Pancreas (tissue), 10 donors: ENCODE measurements around the gene C2CD2L. TPM values are rescaled to one million over a fixed set of nuclear protein-coding genes. Genes with fewer than 3 reads are reported as not detected.

Experiments used
- ATAC-seq, 4 donors: fragments of 200-7000 bp; cut with Tn5 transposase; one replicate each; pipeline versions ENCODE4 v1.8.0 to v1.9.1; 2020; ENCODE audit warnings: mild to moderate bottlenecking in 4 of 4, moderate library complexity in 4 of 4
- DNase-seq, 6 donors: peaks; one replicate each; pipeline ENCODE4 v3.0.0-alpha.2; 2020
- FAIRE-seq: peaks from 2 replicates; lab custom pipeline; 2012; peaks lifted over from hg19 to GRCh38; lab: Jason Lieb, UNC
- H3K27ac ChIP-seq, 4 donors: fragments of 200-600 bp; sonication (generic); 1 replicate in 3 of 4; 2 replicates in 1 of 4; pipeline versions ENCODE4 v1.5.0 to v1.8.0; 2020
- H3K27me3 ChIP-seq, 4 donors: fragments of 200-600 bp; one replicate each; pipeline ENCODE4 v1.8.0; 2021
- H3K36me3 ChIP-seq, 3 donors: fragments of 200-600 bp; sonication (generic) in 1 of 3; one replicate each; pipeline versions ENCODE4 v1.5.0 to v1.8.0; 2020 to 2021
- H3K4me1 ChIP-seq, 3 donors: fragments of 200-600 bp; one replicate each; pipeline ENCODE4 v1.8.0; 2021
- H3K4me3 ChIP-seq, 4 donors: fragments of 200-600 bp; sonication (generic) in 2 of 4; one replicate each; pipeline versions ENCODE4 v1.5.0 to v1.8.0; 2020 to 2021
- H3K9me3 ChIP-seq, 4 donors: fragments of 200-600 bp; one replicate each; pipeline ENCODE4 v1.8.0; 2021
- CTCF ChIP-seq, 4 donors: fragments of 200-600 bp; sonication (generic) in 3 of 4; IDR thresholded peaks; one replicate each; pipeline versions ENCODE4 v1.5.0 to v1.8.0; 2021; ENCODE audit warnings: antibody characterized with exemption in 4 of 4
- WGBS, 2 donors: extraction: QIAGEN DNeasy Blood & Tissue Kit; methylation state at CpG; one replicate each; pipeline ENCODE4 v1.1.7; 2013; 5-methylcytosine and 5-hydroxymethylcytosine counted together
- intact Hi-C, 3 donors: fragments of 100-400 bp; cut with DNase I; formaldehyde crosslinking; loops; one replicate each; pipeline versions ENCODE4 v1.11.1 to v1.14.2; 2022
- polyA plus RNA-seq, 2 donors: library from polyadenylated mRNA; stranded (reverse); fragments of 200-250 nt; gene quantifications; one replicate each; pipeline ENCODE4 v1.2.3, GENCODE V29; 2013
- total RNA-seq, 6 donors: library from RNA; stranded (reverse); fragmentation: NEBNext Ultra II Directional in 4 of 6; extraction: Animal tissue kit (Norgen Biotek cat#: 25700) in 4 of 6; gene quantifications; one replicate each; pipeline versions ENCODE4 v1.2.1 to v1.2.4, GENCODE V29; 2021 to 2023
- donor health status: healthy with polysubstance abuse.
- donor health status: DM: no; HTN: no; CAD: no; lungs with moderate emphysema.
- donor health status: DM: no; HTN: no; CAD: no.
- donor health status: control.
- donor health status: control.
- donor health status: Bipolar disorder and iron deficiency.
- donor health status: DM: yes; HTN: yes; CAD: no.
- donor health status: DM: no; HTN: no; CAD: no.
- donor health status: DM: no; HTN: no; CAD: no.
- donor health status: DM: yes; HTN: yes; CAD: no.

The C2CD2L gene
- total and polyA plus RNA-seq, 8 donors: 4.9 to 12.3 (median 7.3) TPM

GRCh38 chr11:119067371-119068222 lies 39.5 kb upstream of the C2CD2L start, which contains the start of gene VPS11:
Gene VPS11 (plus strand): TSS chr11:119067818. CDS start chr11:119067824, 6 bp downstream.
- 0% methylated on average over 49 of the region's 49 CpGs for whole genome bisulfite sequencing, 2 donors
- peaks cover 4 to 18% (median 6%) of the 10 kb centered on the region in 3 donors for H3K4me1 ChIP-seq

GRCh38 chr11:119077839-119078238 lies 29.3 kb upstream of the C2CD2L start:
- H3K27me3 ChIP-seq: no peaks in the 10 kb centered on the region
- intact Hi-C loops: no loop called here
- no peak for ATAC-seq
- H3K27ac ChIP-seq: no peak overlapping the region
- TF ChIP-seq CTCF (IDR thresholded peaks at IDR 0.05): no peak
- 94 to 95% methylated on average over 10 to 11 of the region's 11 CpGs for WGBS, 2 donors
- H3K9me3 ChIP-seq: no peaks in the 10 kb centered on the region
- H3K36me3 ChIP-seq: peaks cover 4 to 74% (median 61%) of the 10 kb centered on the region in 3 donors
- FAIRE-seq: no peak
- H3K4me3 ChIP-seq: no peak overlapping the region
- DNase-seq: no peak
- H3K4me1 ChIP-seq: no peaks in the 10 kb centered on the region

More at GRCh38 chr11:119067371-119068222, 39.5 kb upstream of the C2CD2L start, which contains the start of gene VPS11:
- FAIRE-seq (peak; percentile 34), ATAC-seq (peak; percentile 97 to 98 (median 97)), DNase-seq (peak; percentile 96 to 99 (median 97))
- TF ChIP-seq CTCF (IDR thresholded peaks at IDR 0.05): no peak
- Histone ChIP-seq H3K36me3 (peaks cover 0 to 13% (median 4%) of the 10 kb centered on the region in 3 donors), H3K27ac (peak within 1 kb of the TSS; percentile 56 to 88 (median 70)), H3K4me3 (peak within 1 kb of the TSS; percentile 73 to 86 (median 79)), H3K27me3 (no peaks in the 10 kb centered on the region), H3K9me3 (no peaks in the 10 kb centered on the region)
- intact Hi-C loops: no loop called here

- no peak for ATAC-seq
- intact Hi-C loops: no loop called here
- WGBS, 2 donors: 90 to 92% methylated on average over 19 of the region's 19 CpGs
- Histone ChIP-seq H3K4me1 (no peaks in the 10 kb centered on the region), H3K36me3 (peaks cover 0 to 64% (median 51%) of the 10 kb centered on the region in 3 donors), H3K27ac (no peak overlapping the region), H3K9me3 (no peaks in the 10 kb centered on the region), H3K27me3 (no peaks in the 10 kb centered on the region), H3K4me3 (no peak overlapping the region)
- no peak for FAIRE-seq
- TF ChIP-seq CTCF (IDR thresholded peaks at IDR 0.05): no peak
- no peak for DNase-seq
These were observed 28.3 kb upstream of the C2CD2L start for GRCh38 chr11:119078675-119079420.

GRCh38 chr11:119081682-119082260 lies 25.4 kb upstream of the C2CD2L start:
- DNase-seq (no peak), FAIRE-seq (no peak), ATAC-seq (no peak)
- H3K27me3 ChIP-seq: no peaks in the 10 kb centered on the region
- no peaks in the 10 kb centered on the region for H3K9me3 ChIP-seq
- peaks cover 0 to 48% (median 34%) of the 10 kb centered on the region in 3 donors for H3K36me3 ChIP-seq
- 75 to 79% methylated on average over 7 of the region's 7 CpGs for WGBS, 2 donors
- intact Hi-C loops: no loop called here
- TF ChIP-seq CTCF (IDR thresholded peaks at IDR 0.05): no peak
- H3K4me3 ChIP-seq: no peak overlapping the region
- H3K27ac ChIP-seq: peak overlapping the region in 1 of 4 donors; percentile 6
- peaks cover 0 to 9% (median 9%) of the 10 kb centered on the region in 3 donors for H3K4me1 ChIP-seq
